ENCODE data around the gene CNTNAP2. TPM values are rescaled to one million over a fixed set of nuclear protein-coding genes. Genes with fewer than 3 reads are reported as not detected.

CNTNAP2 gene
- total RNA-seq, 1 donor = 7.6 TPM

- Histone ChIP-seq H3K27me3 (ENCODE audit: insufficient read depth, low read length) (no peaks in the 10 kb centered on the region), H3K36me3 (ENCODE audit: insufficient read depth, low read length) (no peaks in the 10 kb centered on the region), H3K27ac (ENCODE audit: low read depth, low read length) (no peak overlapping the region), H3K4me1 (ENCODE audit: insufficient read depth, low read length) (peaks cover 6% of the 10 kb centered on the region), H3K4me2 (ENCODE audit: insufficient read depth, low read length) (peak overlapping the region; percentile 36), H3K4me3 (ENCODE audit: insufficient read depth, low read length) (no peak overlapping the region), H2AFZ (ENCODE audit: low read length) (no peak overlapping the region), H4K20me1 (ENCODE audit: insufficient read depth, low read length) (no peaks in the 10 kb centered on the region), H3K9me3 (ENCODE audit: low read depth, low read length) (no peaks in the 10 kb centered on the region), H3K79me2 (ENCODE audit: insufficient read depth, low read length) (no peaks in the 10 kb centered on the region)
- peak; percentile 45 for DNase-seq (ENCODE audit: insufficient read length, low spot score, missing footprints)
- no peak for TF ChIP-seq CTCF (IDR thresholded peaks at IDR 0.05; ENCODE audit: extremely low read depth, low read depth, low read length)
These were observed 1367.2 kb downstream of the CNTNAP2 start for GRCh38 chr7:147483634-147484292.

GRCh38 chr7:147485660-147486210 is 1369.1 kb downstream of the CNTNAP2 start:
- Histone ChIP-seq H4K20me1 (ENCODE audit: insufficient read depth, low read length) (no peaks in the 10 kb centered on the region), H3K9me3 (ENCODE audit: low read depth, low read length) (no peaks in the 10 kb centered on the region), H3K4me1 (ENCODE audit: insufficient read depth, low read length) (peaks cover 6% of the 10 kb centered on the region), H3K27me3 (ENCODE audit: insufficient read depth, low read length) (no peaks in the 10 kb centered on the region), H2AFZ (ENCODE audit: low read length) (no peak overlapping the region), H3K4me3 (ENCODE audit: insufficient read depth, low read length) (no peak overlapping the region), H3K79me2 (ENCODE audit: insufficient read depth, low read length) (no peaks in the 10 kb centered on the region), H3K27ac (ENCODE audit: low read depth, low read length) (no peak overlapping the region), H3K36me3 (ENCODE audit: insufficient read depth, low read length) (no peaks in the 10 kb centered on the region), H3K4me2 (ENCODE audit: insufficient read depth, low read length) (no peak overlapping the region)
- no peak for TF ChIP-seq CTCF (IDR thresholded peaks at IDR 0.05; ENCODE audit: extremely low read depth, low read depth, low read length)
- DNase-seq (ENCODE audit: insufficient read length, low spot score, missing footprints) = no peak

- Histone ChIP-seq H3K27me3 (ENCODE audit: insufficient read depth, low read length) (no peaks in the 10 kb centered on the region), H3K9me3 (ENCODE audit: low read depth, low read length) (no peaks in the 10 kb centered on the region), H4K20me1 (ENCODE audit: insufficient read depth, low read length) (no peaks in the 10 kb centered on the region), H2AFZ (ENCODE audit: low read length) (no peak overlapping the region), H3K4me1 (ENCODE audit: insufficient read depth, low read length) (peaks cover 10% of the 10 kb centered on the region), H3K79me2 (ENCODE audit: insufficient read depth, low read length) (no peaks in the 10 kb centered on the region), H3K4me2 (ENCODE audit: insufficient read depth, low read length) (peak overlapping the region; percentile 16), H3K36me3 (ENCODE audit: insufficient read depth, low read length) (no peaks in the 10 kb centered on the region), H3K4me3 (ENCODE audit: insufficient read depth, low read length) (no peak overlapping the region), H3K27ac (ENCODE audit: low read depth, low read length) (peak overlapping the region; percentile 76)
- no peak for TF ChIP-seq CTCF (IDR thresholded peaks at IDR 0.05; ENCODE audit: extremely low read depth, low read depth, low read length)
- peak; percentile 71 for DNase-seq (ENCODE audit: insufficient read length, low spot score, missing footprints)
These were observed 1376.0 kb downstream of the CNTNAP2 start for GRCh38 chr7:147492606-147493005.

GRCh38 chr7:147496209-147496608 is 1379.6 kb downstream of the CNTNAP2 start:
- Histone ChIP-seq H3K9me3 (ENCODE audit: low read depth, low read length) (no peaks in the 10 kb centered on the region), H3K4me2 (ENCODE audit: insufficient read depth, low read length) (no peak overlapping the region), H3K79me2 (ENCODE audit: insufficient read depth, low read length) (no peaks in the 10 kb centered on the region), H3K4me3 (ENCODE audit: insufficient read depth, low read length) (no peak overlapping the region), H3K27ac (ENCODE audit: low read depth, low read length) (no peak overlapping the region), H3K36me3 (ENCODE audit: insufficient read depth, low read length) (no peaks in the 10 kb centered on the region), H3K27me3 (ENCODE audit: insufficient read depth, low read length) (no peaks in the 10 kb centered on the region), H2AFZ (ENCODE audit: low read length) (no peak overlapping the region), H4K20me1 (ENCODE audit: insufficient read depth, low read length) (no peaks in the 10 kb centered on the region), H3K4me1 (ENCODE audit: insufficient read depth, low read length) (peaks cover 10% of the 10 kb centered on the region)
- no peak for DNase-seq (ENCODE audit: insufficient read length, low spot score, missing footprints)
- no peak for TF ChIP-seq CTCF (IDR thresholded peaks at IDR 0.05; ENCODE audit: extremely low read depth, low read depth, low read length)
